B cell (primary cell): ENCODE measurements around the gene DUSP1. TPM values are rescaled to one million over a fixed set of nuclear protein-coding genes. Genes with fewer than 3 reads are reported as not detected.

Experiments used
- ATAC-seq: fragments of 200-7000 bp; cut with Tn5 transposase; one replicate; pipeline ENCODE4 v1.10.0; 2021; ENCODE audit warnings: low read depth, mild to moderate bottlenecking, moderate number of reproducible peaks, moderate library complexity
- CTCF ChIA-PET: fragments of 350-600 bp; sonication (Branson Sonifier 250); formaldehyde crosslinking; loops from one replicate; lab custom pipeline; 2021; ENCODE audit warnings: antibody characterized with exemption, inconsistent platforms; lab: Charles Lee
- POLR2A ChIA-PET: fragments of 350-600 bp; sonication (Branson Sonifier 250); formaldehyde crosslinking; loops from one replicate; lab custom pipeline; 2021; ENCODE audit warnings: antibody characterized with exemption; lab: Charles Lee
- DNase-seq: peaks from one replicate; pipeline ENCODE4 v3.0.0; 2013
- H2AFZ ChIP-seq: 2 replicates; pipeline ENCODE4 v1.6.1; 2012; ENCODE audit warnings: mild to moderate bottlenecking, low read depth, low read length; ENCODE audit not compliant: insufficient read depth, poor library complexity, severe bottlenecking
- H3K27ac ChIP-seq, 2 donors: 1 replicate in 1 of 2; 2 replicates in 1 of 2; pipeline ENCODE4 v1.5.1; 2012 to 2013; ENCODE audit warnings: low read length in 2 of 2, mild to moderate bottlenecking in 2 of 2, moderate library complexity in 1 of 2
- H3K27me3 ChIP-seq, 4 experiments: fragments of 200-600 bp in 1 of 4; sonication (generic) in 1 of 4; replicated peaks in 1 of 4; 1 replicate in 2 of 4; 2 replicates in 2 of 4; pipeline versions ENCODE4 v1.6.1 to v1.7.0; 2013 to 2016; ENCODE audit warnings: low read length in 3 of 4, mild to moderate bottlenecking in 2 of 4, mixed read lengths in 1 of 4, moderate library complexity in 1 of 4; ENCODE audit not compliant: insufficient read depth in 4 of 4, control insufficient read depth in 3 of 4; ENCODE audit errors: control extremely low read depth in 1 of 4
- H3K36me3 ChIP-seq, 2 experiments: replicated peaks in 1 of 2; 1 replicate in 1 of 2; 2 replicates in 1 of 2; pipeline versions ENCODE4 v1.6.1 to v1.7.1; 2013; ENCODE audit warnings: low read length in 1 of 2; ENCODE audit not compliant: insufficient read depth in 2 of 2, control insufficient read depth in 1 of 2; ENCODE audit errors: control extremely low read depth in 1 of 2, extremely low read depth in 1 of 2
- H3K4me1 ChIP-seq, 2 donors: fragments of 200-600 bp in 1 of 2; sonication (generic) in 1 of 2; 1 replicate in 1 of 2; 2 replicates in 1 of 2; pipeline versions ENCODE4 v1.5.1 to v1.6.1; 2013 to 2017; ENCODE audit warnings: low read length in 2 of 2; ENCODE audit not compliant: control insufficient read depth in 2 of 2, insufficient read depth in 2 of 2
- H3K4me2 ChIP-seq: replicated peaks from 2 replicates; pipeline ENCODE3; 2012; ENCODE audit warnings: mild to moderate bottlenecking, low read depth, low read length; ENCODE audit not compliant: poor library complexity, severe bottlenecking
- H3K4me3 ChIP-seq, 5 experiments: fragments of 200-600 bp in 1 of 5; sonication (generic) in 1 of 5; 1 replicate in 3 of 5; 2 replicates in 2 of 5; pipeline versions ENCODE4 v1.5.1 to v1.7.0; 2011 to 2016; ENCODE audit warnings: low read length in 4 of 5, mild to moderate bottlenecking in 4 of 5, low read depth in 2 of 5, control low read depth in 1 of 5, moderate library complexity in 1 of 5; ENCODE audit not compliant: insufficient read depth in 1 of 5; ENCODE audit errors: control extremely low read depth in 1 of 5, extremely low read depth in 1 of 5
- H3K79me2 ChIP-seq: fragments of 200-600 bp; sonication (generic); one replicate; pipeline ENCODE4 v1.6.0; 2016; ENCODE audit warnings: low read length; ENCODE audit not compliant: control insufficient read depth, insufficient read depth
- H3K9ac ChIP-seq: fragments of 200-600 bp; sonication (generic); 2 replicates; pipeline ENCODE4 v1.6.1; 2017; ENCODE audit warnings: mild to moderate bottlenecking, low read length, moderate library complexity
- H3K9me3 ChIP-seq, 3 donors: one replicate each; pipeline versions ENCODE4 v1.6.1 to v1.7.1; 2013; ENCODE audit warnings: low read length in 2 of 3; ENCODE audit not compliant: control insufficient read depth in 2 of 3, insufficient read depth in 1 of 3; ENCODE audit errors: control extremely low read depth in 1 of 3
- H4K20me1 ChIP-seq: 2 replicates; pipeline ENCODE4 v1.6.0; 2012; ENCODE audit warnings: mild to moderate bottlenecking, low read length; ENCODE audit not compliant: insufficient read depth, control insufficient read depth, poor library complexity, severe bottlenecking
- H3K27ac Mint-ChIP-seq: one replicate; pipeline ENCODE4 v1.8.0; 2021; ENCODE audit warnings: mixed read lengths
- H3K27me3 Mint-ChIP-seq: one replicate; pipeline ENCODE4 v1.8.0; 2021; ENCODE audit warnings: mixed read lengths
- H3K4me1 Mint-ChIP-seq: one replicate; pipeline ENCODE4 v1.8.0; 2021; ENCODE audit warnings: mixed read lengths
- H3K4me3 Mint-ChIP-seq: one replicate; pipeline ENCODE4 v1.8.0; 2021; ENCODE audit warnings: mixed read lengths
- H3K9me3 Mint-ChIP-seq: one replicate; pipeline ENCODE4 v1.8.0; 2022; ENCODE audit warnings: mixed read lengths; ENCODE audit not compliant: insufficient read depth
- CTCF ChIP-seq: fragments of 200-600 bp; IDR thresholded peaks from one replicate; pipeline ENCODE4 v1.8.0; 2022; ENCODE audit warnings: antibody characterized with exemption, mild to moderate bottlenecking
- EZH2 ChIP-seq: IDR thresholded peaks from 2 replicates; pipeline ENCODE4 v1.6.1; 2012; ENCODE audit warnings: borderline replicate concordance, low read depth, mild to moderate bottlenecking, moderate library complexity, low read length; ENCODE audit not compliant: insufficient read depth, poor library complexity, severe bottlenecking
- WGBS: methylation state at CpG from one replicate; pipeline ENCODE4 v1.1.5; 2013; ENCODE audit warnings: missing lambda C conversion rate; ENCODE audit not compliant: insufficient coverage; 5-methylcytosine and 5-hydroxymethylcytosine counted together
- intact Hi-C: fragments of 100-400 bp; cut with micrococcal nuclease; formaldehyde crosslinking; loops from one replicate; pipeline ENCODE4 v1.10.0; 2022
- polyA plus RNA-seq: library from polyadenylated mRNA; depleted of rRNA; stranded (reverse); fragments of >200 nt; gene quantifications from 2 replicates; pipeline ENCODE4 v1.2.3, GENCODE V29; 2012
- total RNA-seq, 2 donors: library from RNA; stranded (reverse); fragments of 120-200 nt in 1 of 2; gene quantifications; 1 replicate in 1 of 2; 2 replicates in 1 of 2; pipeline versions ENCODE4 v1.2.3 to v1.2.4, GENCODE V29; 2013 to 2022

DUSP1 gene
- total and polyA plus RNA-seq, 2 donors (not counting 1 experiment from before 2014, with no cell fraction given): 71.2 to 4,228 TPM

DNA sequence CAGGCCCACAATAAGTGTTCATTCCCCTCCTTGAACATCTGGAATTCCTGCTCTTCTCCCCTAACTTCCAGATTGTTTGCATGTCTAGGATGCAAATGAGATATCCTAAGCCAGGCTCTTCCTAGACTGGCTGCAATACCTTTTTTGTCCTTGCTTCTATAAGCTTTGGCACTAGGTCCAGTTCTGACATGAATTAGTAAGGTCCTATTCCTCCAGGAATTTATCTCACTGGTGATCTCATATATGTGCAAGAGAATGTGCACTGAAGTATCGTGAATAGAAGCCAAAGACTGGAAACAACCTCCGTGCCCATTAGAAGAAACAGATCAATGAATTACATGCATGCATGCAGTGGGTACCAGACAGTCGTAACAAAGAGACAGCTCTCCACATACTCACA, 25.2 kb downstream of the DUSP1 start:
- no peak overlapping the region for H2AFZ ChIP-seq
- intact Hi-C loops: no loop called here
- no peak overlapping the region for H3K4me3 ChIP-seq
- peaks cover 35% of the 10 kb centered on the region for H3K4me1 Mint-ChIP-seq
- H4K20me1 ChIP-seq: no peaks in the 10 kb centered on the region
- H3K27me3 ChIP-seq: peaks cover 0 to 5% (median 0%) of the 10 kb centered on the region in 4 experiments
- ChIA-PET POLR2A (no interaction called here), CTCF (no interaction called here)
- H3K9me3 ChIP-seq: peaks cover 0 to 20% (median 0%) of the 10 kb centered on the region in 3 donors
- H3K4me1 ChIP-seq: peaks cover 21 to 32% of the 10 kb centered on the region in 2 donors
- no peak overlapping the region for H3K4me3 Mint-ChIP-seq
- H3K27ac Mint-ChIP-seq: no peak overlapping the region
- no peaks in the 10 kb centered on the region for H3K36me3 ChIP-seq
- no peaks in the 10 kb centered on the region for H3K79me2 ChIP-seq
- H3K9me3 Mint-ChIP-seq: no peaks in the 10 kb centered on the region
- no peak overlapping the region for H3K9ac ChIP-seq
- no peak overlapping the region for H3K27ac ChIP-seq
- DNase-seq: no peak
- H3K4me2 ChIP-seq: no peak overlapping the region
- ATAC-seq: no peak
- no peaks in the 10 kb centered on the region for H3K27me3 Mint-ChIP-seq
- TF ChIP-seq CTCF (no peak), EZH2 (no peak)
- 100% methylated on average over 1 of the region's 3 CpGs for WGBS

DNA sequence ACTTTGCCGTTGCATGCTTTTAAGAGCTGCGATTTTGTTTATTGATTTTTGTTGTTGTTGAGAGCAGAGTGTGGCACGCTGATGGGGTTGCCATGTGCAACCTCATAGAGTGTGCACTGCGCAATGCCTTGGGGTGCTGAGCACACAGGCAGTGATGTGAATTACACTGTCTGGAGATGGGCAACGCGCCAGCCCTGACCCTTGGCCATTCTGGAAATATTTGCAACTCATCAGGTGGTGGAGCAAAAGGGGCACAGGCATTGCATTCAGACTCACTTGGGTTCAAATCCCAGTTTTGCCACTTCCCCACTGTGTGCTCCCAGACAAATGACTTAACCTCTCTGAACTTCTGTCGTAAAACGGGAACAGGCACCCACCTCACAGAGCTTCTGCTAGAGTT, 25.6 kb downstream of the DUSP1 start:
- 97% methylated on average over 6 of the region's 8 CpGs for WGBS
- POLR2A ChIA-PET: no interaction called here
- intact Hi-C loops: no loop called here
- no peak overlapping the region for H3K4me3 Mint-ChIP-seq
- no peak overlapping the region for H3K4me2 ChIP-seq
- peaks cover 21 to 32% of the 10 kb centered on the region in 2 donors for H3K4me1 ChIP-seq
- H3K27me3 ChIP-seq: peaks cover 0 to 5% (median 0%) of the 10 kb centered on the region in 4 experiments
- no peaks in the 10 kb centered on the region for H3K27me3 Mint-ChIP-seq
- H3K27ac Mint-ChIP-seq: no peak overlapping the region
- no peaks in the 10 kb centered on the region for H3K79me2 ChIP-seq
- DNase-seq (no peak), ATAC-seq (no peak)
- no peak overlapping the region for H2AFZ ChIP-seq
- H4K20me1 ChIP-seq: no peaks in the 10 kb centered on the region
- CTCF ChIA-PET: no interaction called here
- H3K27ac ChIP-seq: no peak overlapping the region
- H3K4me3 ChIP-seq: no peak overlapping the region
- H3K9ac ChIP-seq: no peak overlapping the region
- H3K9me3 Mint-ChIP-seq: no peaks in the 10 kb centered on the region
- TF ChIP-seq CTCF: no peak
- no peak for TF ChIP-seq EZH2
- H3K36me3 ChIP-seq: no peaks in the 10 kb centered on the region
- H3K9me3 ChIP-seq: peaks cover 0 to 20% (median 0%) of the 10 kb centered on the region in 3 donors
- peaks cover 33% of the 10 kb centered on the region for H3K4me1 Mint-ChIP-seq
